Peyer's patch (tissue), 4 donors: ENCODE measurements around the gene CLRN1.

ENCODE experiments used
- CTCF ChIP-seq, 6 experiments: fragments of 450-650 bp in 4 of 6; fragments of 200-600 bp in 2 of 6; sonication (generic) in 1 of 6; IDR thresholded peaks; one replicate each; pipeline ENCODE4 v1.5.1; 2017 to 2019; ENCODE audit warnings: antibody characterized with exemption in 6 of 6, mild to moderate bottlenecking in 3 of 6, moderate library complexity in 1 of 6
- POLR2A ChIP-seq, 2 donors: fragments of 450-650 bp; IDR thresholded peaks; one replicate each; pipeline ENCODE4 v1.5.1; 2017; ENCODE audit warnings: antibody characterized with exemption in 2 of 2, mild to moderate bottlenecking in 2 of 2, moderate library complexity in 2 of 2

DNA sequence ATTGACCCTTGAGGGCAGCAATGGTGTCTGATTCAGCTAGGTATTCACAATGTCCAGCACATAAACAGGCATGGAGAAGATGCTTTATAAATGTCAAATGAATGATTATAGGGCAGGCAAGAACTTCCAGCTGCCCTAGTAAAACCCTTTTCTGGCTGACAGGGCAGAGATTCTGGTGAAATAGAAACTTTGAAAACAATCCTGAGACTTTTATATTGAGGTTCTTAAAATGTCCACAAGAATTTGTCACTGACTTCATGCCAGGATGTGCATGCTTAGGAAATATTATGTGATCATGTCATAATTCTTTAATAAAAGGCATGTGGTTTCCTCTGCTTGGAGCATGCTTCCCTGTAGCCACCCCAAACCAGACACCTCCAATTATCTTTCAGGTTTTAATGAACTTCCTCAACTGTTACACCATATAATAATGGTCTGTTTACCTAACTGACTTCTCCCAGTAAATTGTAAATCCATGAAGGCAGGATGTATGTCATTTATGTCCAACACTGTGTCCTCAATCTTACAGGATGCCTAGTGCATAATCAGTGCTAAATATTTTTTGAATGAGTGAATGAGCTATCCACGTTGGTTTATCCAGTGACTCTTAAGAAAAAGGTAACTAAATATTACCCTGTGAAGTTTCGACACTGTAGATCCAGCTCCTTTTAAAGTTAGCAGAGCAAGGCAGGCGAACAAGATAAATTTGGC lies 43.4 kb upstream of the CLRN1 start:
- TF ChIP-seq CTCF (IDR thresholded peaks at IDR 0.05) (no peak), POLR2A (IDR thresholded peaks at IDR 0.05) (no peak)
